Measurements from ENCODE around the gene CABCOCO1. TPM values are rescaled to one million over a fixed set of nuclear protein-coding genes. Genes with fewer than 3 reads are reported as not detected.
"Not testable (repeated sequence)": the region's sequence is repeated elsewhere in the genome, so short reads cannot be mapped to it uniquely, and the experiment has no call there.

CABCOCO1 gene
- total RNA-seq, 1 experiment from 2014 or later = not detected

- Mint-ChIP-seq H3K27ac (ENCODE audit: low read depth, unreplicated experiment) (no peak overlapping the region), H3K4me1 (ENCODE audit: insufficient read depth, unreplicated experiment) (no peaks in the 10 kb centered on the region), H3K36me3 (ENCODE audit: insufficient read depth, unreplicated experiment) (no peaks in the 10 kb centered on the region), H3K4me3 (ENCODE audit: unreplicated experiment) (no peak overlapping the region), H3K27me3 (ENCODE audit: insufficient read depth, unreplicated experiment) (no peaks in the 10 kb centered on the region), H3K9me3 (ENCODE audit: unreplicated experiment) (no peaks in the 10 kb centered on the region)
- no peak for DNase-seq (ENCODE audit: unreplicated experiment)
- ChIA-PET POLR2A (interaction anchor here (1.0 kb wide), 1 partner anchor 167 kb away, joined by 3 read pairs; no protein-coding TSS in a partner anchor), CTCF (interaction anchor here (0.8 to 2.3 kb wide), 3 partner anchors 92 to 591 kb away, joined by 3 to 18 read pairs (median 5); no protein-coding TSS in a partner anchor)
- TF ChIP-seq CTCF (IDR thresholded peaks at IDR 0.05; ENCODE audit: unreplicated experiment) = no peak
- intact Hi-C loops (cut with micrococcal nuclease) = loop anchor here (2.0 to 10.0 kb wide), 5 partner anchors 125 to 767 kb away; no protein-coding TSS in a partner anchor
- BruUV-seq (replicated peaks) = no TSS peak
Measured at GRCh38 chr10:61731638-61732037, 68.9 kb downstream of the CABCOCO1 start.

GRCh38 chr10:61732629-61733278 is 70.0 kb downstream of the CABCOCO1 start:
- POLR2A ChIA-PET = interaction anchor here (0.6 to 1.4 kb wide), 7 partner anchors 68 to 336 kb away, joined by 3 to 5 read pairs (median 3); no protein-coding TSS in a partner anchor

GRCh38 chr10:61733358-61733940 is 70.7 kb downstream of the CABCOCO1 start:
- no peaks in the 10 kb centered on the region for H3K4me1 Mint-ChIP-seq (ENCODE audit: insufficient read depth, unreplicated experiment)
- no peak overlapping the region for H3K4me3 Mint-ChIP-seq (ENCODE audit: unreplicated experiment)
- no peaks in the 10 kb centered on the region for H3K27me3 Mint-ChIP-seq (ENCODE audit: insufficient read depth, unreplicated experiment)
- DNase-seq (ENCODE audit: unreplicated experiment) = peak; percentile 59
- no peaks in the 10 kb centered on the region for H3K9me3 Mint-ChIP-seq (ENCODE audit: unreplicated experiment)
- H3K27ac Mint-ChIP-seq (ENCODE audit: low read depth, unreplicated experiment) = no peak overlapping the region
- intact Hi-C loops (cut with micrococcal nuclease) = loop anchor here (1.0 to 10.0 kb wide), 7 partner anchors 102 to 917 kb away; no protein-coding TSS in a partner anchor
- CTCF ChIA-PET = interaction anchor here (0.6 to 2.4 kb wide), 32 partner anchors 8 to 920 kb away, joined by 3 to 18 read pairs (median 3); no protein-coding TSS in a partner anchor
- BruUV-seq (replicated peaks) = no TSS peak
- no peaks in the 10 kb centered on the region for H3K36me3 Mint-ChIP-seq (ENCODE audit: insufficient read depth, unreplicated experiment)
- POLR2A ChIA-PET = interaction anchor here (0.7 to 1.4 kb wide), 6 partner anchors 69 to 593 kb away, joined by 3 to 5 read pairs (median 3); no protein-coding TSS in a partner anchor
- peak; percentile 58 for TF ChIP-seq CTCF (IDR thresholded peaks at IDR 0.05; ENCODE audit: unreplicated experiment)

More at GRCh38 chr10:61732629-61733278, 70.0 kb downstream of the CABCOCO1 start:
- CTCF ChIA-PET = interaction anchor here (0.6 to 2.4 kb wide), 28 partner anchors 9 to 919 kb away, joined by 3 to 18 read pairs (median 4); no protein-coding TSS in a partner anchor
- Mint-ChIP-seq H3K36me3 (ENCODE audit: insufficient read depth, unreplicated experiment) (no peaks in the 10 kb centered on the region), H3K27me3 (ENCODE audit: insufficient read depth, unreplicated experiment) (no peaks in the 10 kb centered on the region), H3K27ac (ENCODE audit: low read depth, unreplicated experiment) (no peak overlapping the region), H3K4me1 (ENCODE audit: insufficient read depth, unreplicated experiment) (no peaks in the 10 kb centered on the region), H3K4me3 (ENCODE audit: unreplicated experiment) (no peak overlapping the region), H3K9me3 (ENCODE audit: unreplicated experiment) (no peaks in the 10 kb centered on the region)
- intact Hi-C loops (cut with micrococcal nuclease) = loop anchor here (1.0 to 10.0 kb wide), 7 partner anchors 103 to 916 kb away; no protein-coding TSS in a partner anchor
- no peak for DNase-seq (ENCODE audit: unreplicated experiment)
- BruUV-seq (replicated peaks) = no TSS peak
- no peak for TF ChIP-seq CTCF (IDR thresholded peaks at IDR 0.05; ENCODE audit: unreplicated experiment)

GRCh38 chr10:61735882-61736281 is 73.2 kb downstream of the CABCOCO1 start:
- Mint-ChIP-seq H3K27me3 (ENCODE audit: insufficient read depth, unreplicated experiment) (no peaks in the 10 kb centered on the region), H3K9me3 (ENCODE audit: unreplicated experiment) (no peaks in the 10 kb centered on the region), H3K36me3 (ENCODE audit: insufficient read depth, unreplicated experiment) (no peaks in the 10 kb centered on the region), H3K4me3 (ENCODE audit: unreplicated experiment) (no peak overlapping the region), H3K4me1 (ENCODE audit: insufficient read depth, unreplicated experiment) (no peaks in the 10 kb centered on the region), H3K27ac (ENCODE audit: low read depth, unreplicated experiment) (no peak overlapping the region)
- no TSS peak for BruUV-seq (replicated peaks)
- no peak for DNase-seq (ENCODE audit: unreplicated experiment)
- POLR2A ChIA-PET = interaction anchor here (1.4 kb wide), 1 partner anchor 571 kb away, joined by 3 read pairs; no protein-coding TSS in a partner anchor
- CTCF ChIA-PET = interaction anchor here (0.7 to 1.4 kb wide), 6 partner anchors 13 to 761 kb away, joined by 3 to 4 read pairs (median 3); partner anchors contain the start of gene ARID5B
- intact Hi-C loops (cut with micrococcal nuclease) = loop anchor here (10.0 kb wide), 2 partner anchors 261 to 771 kb away; no protein-coding TSS in a partner anchor
- TF ChIP-seq CTCF (IDR thresholded peaks at IDR 0.05; ENCODE audit: unreplicated experiment) = no peak

- POLR2A ChIA-PET; H3K9me3 Mint-ChIP-seq (ENCODE audit: unreplicated experiment); H3K4me3 Mint-ChIP-seq (ENCODE audit: unreplicated experiment); H3K4me1 Mint-ChIP-seq (ENCODE audit: insufficient read depth, unreplicated experiment); H3K36me3 Mint-ChIP-seq (ENCODE audit: insufficient read depth, unreplicated experiment); DNase-seq (ENCODE audit: unreplicated experiment); BruUV-seq (replicated peaks); H3K27ac Mint-ChIP-seq (ENCODE audit: low read depth, unreplicated experiment); H3K27me3 Mint-ChIP-seq (ENCODE audit: insufficient read depth, unreplicated experiment): not testable (repeated sequence)
- CTCF ChIA-PET = interaction anchor here (1.0 to 1.3 kb wide), 2 partner anchors 13 to 349 kb away, joined by 3 to 5 read pairs; no protein-coding TSS in a partner anchor
- intact Hi-C loops (cut with micrococcal nuclease) = loop anchor here (10.0 kb wide), 2 partner anchors 263 to 773 kb away; no protein-coding TSS in a partner anchor
Measured at GRCh38 chr10:61737455-61737854, 74.7 kb downstream of the CABCOCO1 start.
